Thoracic aorta (tissue), 2 donors: ENCODE results near the gene ADGRG3. TPM values are rescaled to one million over a fixed set of nuclear protein-coding genes. Genes with fewer than 3 reads are reported as not detected.

Experiments
- ATAC-seq: fragments of 150-250 bp; one replicate; pipeline ENCODE4 v1.8.0; 2017; ENCODE audit warnings: low read depth; ENCODE audit not compliant: insufficient number of reproducible peaks, low FRiP score
- DNase-seq: peaks from one replicate; pipeline ENCODE4 v3.0.0-alpha.2; 2020; ENCODE audit warnings: low spot score
- H3K27ac ChIP-seq, 2 donors: fragments of 200-600 bp; sonication (generic); 1 replicate in 1 of 2; 2 replicates in 1 of 2; pipeline ENCODE4 v1.5.1; 2016; ENCODE audit warnings: mild to moderate bottlenecking in 2 of 2, moderate library complexity in 2 of 2
- H3K27me3 ChIP-seq: fragments of 200-600 bp; sonication (generic); replicated peaks from 2 replicates; pipeline ENCODE4 v1.6.0; 2016; ENCODE audit warnings: mild to moderate bottlenecking; ENCODE audit not compliant: insufficient read depth
- H3K36me3 ChIP-seq: fragments of 200-600 bp; sonication (generic); one replicate; pipeline ENCODE4 v1.5.1; 2016
- H3K4me1 ChIP-seq, 2 donors: fragments of 200-600 bp; sonication (generic); 1 replicate in 1 of 2; 2 replicates in 1 of 2; pipeline versions ENCODE4 v1.5.1 to v1.6.0; 2016; ENCODE audit warnings: low read depth in 2 of 2, mild to moderate bottlenecking in 1 of 2; ENCODE audit not compliant: control insufficient read depth in 1 of 2
- H3K4me3 ChIP-seq: fragments of 200-600 bp; sonication (generic); 2 replicates; pipeline ENCODE4 v1.5.1; 2016; ENCODE audit warnings: mild to moderate bottlenecking
- H3K9me3 ChIP-seq: fragments of 200-600 bp; sonication (generic); 2 replicates; pipeline ENCODE4 v1.5.1; 2016
- total RNA-seq, 2 donors: library from RNA; depleted of rRNA; stranded (reverse); fragments of >200 nt; gene quantifications; one replicate each; pipeline versions ENCODE4 v1.1.0 to v1.2.3, GENCODE V29; 2016
- TF ChIP-seq, protein P1 (sequence below): fragments of 200-600 bp; sonication (generic); IDR thresholded peaks from one replicate; pipeline ENCODE4 v1.5.1; 2019; ENCODE audit warnings: antibody characterized with exemption

ADGRG3 gene
- total RNA-seq, 2 donors from 2014 or later, result 0.41 to 5.1 TPM

DNA sequence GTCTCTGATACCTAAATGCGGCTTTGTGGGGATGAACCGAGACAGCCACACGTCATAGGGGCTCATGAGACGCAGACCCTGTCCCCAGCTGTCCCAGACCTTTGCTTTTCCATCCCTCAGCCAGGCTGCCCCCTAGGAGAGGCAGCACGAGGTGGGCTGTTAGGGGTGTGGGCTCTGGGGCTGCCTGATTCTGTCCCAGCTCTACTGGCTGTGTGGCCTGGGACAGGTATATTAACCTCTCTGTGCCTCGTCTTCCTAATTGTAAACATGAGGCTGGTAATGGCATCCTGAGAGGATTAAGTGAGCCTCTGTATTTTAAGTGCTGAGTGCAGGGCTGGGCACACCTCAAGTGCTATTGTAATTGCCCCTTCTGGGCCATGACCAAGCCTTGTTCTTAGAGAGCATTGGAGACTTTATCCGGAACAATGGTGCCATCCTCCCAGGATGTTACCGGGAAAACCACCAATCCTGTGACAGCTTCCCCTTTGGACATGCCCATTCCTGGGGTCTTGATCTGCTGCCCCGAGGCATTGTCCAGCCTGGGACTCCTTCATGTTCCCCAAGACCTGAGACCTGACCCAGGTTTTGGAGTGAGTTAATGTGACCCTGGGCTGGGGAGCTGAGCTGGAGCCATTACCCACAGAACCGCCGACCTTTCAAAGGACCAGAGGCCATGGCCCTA, 34.6 kb upstream of the ADGRG3 start:
- H3K36me3 ChIP-seq, result no peaks in the 10 kb centered on the region
- H3K27ac ChIP-seq, result no peak overlapping the region
- peaks cover 0 to 21% of the 10 kb centered on the region in 2 donors for H3K4me1 ChIP-seq
- H3K4me3 ChIP-seq, result no peak overlapping the region
- DNase-seq, result no peak
- no peak for ATAC-seq
- no peaks in the 10 kb centered on the region for H3K27me3 ChIP-seq
- H3K9me3 ChIP-seq, result no peaks in the 10 kb centered on the region
- TF ChIP-seq, protein P1, sequence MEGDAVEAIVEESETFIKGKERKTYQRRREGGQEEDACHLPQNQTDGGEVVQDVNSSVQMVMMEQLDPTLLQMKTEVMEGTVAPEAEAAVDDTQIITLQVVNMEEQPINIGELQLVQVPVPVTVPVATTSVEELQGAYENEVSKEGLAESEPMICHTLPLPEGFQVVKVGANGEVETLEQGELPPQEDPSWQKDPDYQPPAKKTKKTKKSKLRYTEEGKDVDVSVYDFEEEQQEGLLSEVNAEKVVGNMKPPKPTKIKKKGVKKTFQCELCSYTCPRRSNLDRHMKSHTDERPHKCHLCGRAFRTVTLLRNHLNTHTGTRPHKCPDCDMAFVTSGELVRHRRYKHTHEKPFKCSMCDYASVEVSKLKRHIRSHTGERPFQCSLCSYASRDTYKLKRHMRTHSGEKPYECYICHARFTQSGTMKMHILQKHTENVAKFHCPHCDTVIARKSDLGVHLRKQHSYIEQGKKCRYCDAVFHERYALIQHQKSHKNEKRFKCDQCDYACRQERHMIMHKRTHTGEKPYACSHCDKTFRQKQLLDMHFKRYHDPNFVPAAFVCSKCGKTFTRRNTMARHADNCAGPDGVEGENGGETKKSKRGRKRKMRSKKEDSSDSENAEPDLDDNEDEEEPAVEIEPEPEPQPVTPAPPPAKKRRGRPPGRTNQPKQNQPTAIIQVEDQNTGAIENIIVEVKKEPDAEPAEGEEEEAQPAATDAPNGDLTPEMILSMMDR, result no peak

DNA sequence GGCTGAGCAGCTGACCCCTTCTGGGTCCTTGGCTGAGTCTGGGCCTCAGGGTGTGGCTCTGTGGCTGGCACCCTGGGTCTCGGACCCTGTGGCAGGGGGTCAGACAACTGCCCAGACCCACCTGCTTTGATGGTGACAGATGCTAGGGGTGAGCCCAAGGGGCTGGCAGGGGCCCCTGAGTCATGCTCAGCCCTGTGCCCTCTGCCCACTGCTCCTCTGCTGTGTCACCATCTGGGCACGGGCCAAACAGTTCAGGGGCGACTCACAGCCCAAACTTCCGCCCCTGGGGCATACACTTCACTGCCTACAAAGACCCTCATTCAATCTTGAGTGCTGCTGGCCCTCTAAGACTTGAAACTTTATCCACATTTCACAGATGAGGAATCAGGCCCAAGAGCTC, 33.9 kb upstream of the ADGRG3 start:
- Histone ChIP-seq H3K27ac (no peak overlapping the region), H3K4me1 (peaks cover 0 to 26% of the 10 kb centered on the region in 2 donors), H3K9me3 (no peaks in the 10 kb centered on the region), H3K27me3 (no peaks in the 10 kb centered on the region), H3K4me3 (no peak overlapping the region), H3K36me3 (no peaks in the 10 kb centered on the region)
- DNase-seq (no peak), ATAC-seq (no peak)
- TF ChIP-seq, protein P1, result no peak

DNA sequence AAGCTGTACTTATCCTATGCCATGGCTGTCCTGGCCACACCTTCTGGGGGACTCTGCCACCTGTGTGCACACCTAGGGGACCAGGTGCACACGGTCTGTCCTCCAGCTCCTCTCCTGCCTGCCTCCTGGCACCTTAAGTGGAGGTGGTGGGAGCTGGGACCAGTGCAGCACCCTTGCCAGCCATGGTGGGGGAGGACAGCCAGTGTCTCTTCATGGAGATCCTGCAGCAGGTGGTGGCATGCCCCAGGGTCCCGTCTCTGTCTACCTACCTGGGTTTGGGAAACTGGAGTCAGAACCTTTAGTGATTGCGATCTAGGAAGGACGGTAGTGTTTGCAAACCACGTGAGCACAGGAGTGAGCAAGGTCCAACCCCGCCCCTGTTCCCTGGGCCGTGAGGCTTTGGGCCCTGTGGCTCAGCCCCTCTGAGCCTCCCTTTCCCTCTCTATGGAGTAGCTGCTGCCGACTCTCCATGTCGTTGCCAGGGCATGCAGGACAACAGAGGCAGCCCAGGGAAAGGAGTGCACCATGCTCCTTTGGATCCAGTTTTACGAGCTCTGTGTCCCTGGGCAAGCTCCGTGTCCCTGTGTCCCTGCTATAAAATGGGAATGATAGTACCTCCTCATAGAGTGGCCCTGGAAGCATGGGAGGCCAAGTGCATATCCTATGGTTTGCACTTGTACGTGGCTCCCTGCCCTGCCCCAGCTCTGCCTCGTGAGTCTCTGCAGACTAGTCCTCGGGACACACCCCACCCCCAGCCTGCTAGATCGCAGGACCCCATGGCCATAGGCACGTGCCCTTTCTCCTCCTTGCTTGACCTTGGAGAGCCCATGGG, 32.6 kb upstream of the ADGRG3 start:
- ATAC-seq (no peak), DNase-seq (no peak)
- no peaks in the 10 kb centered on the region for H3K9me3 ChIP-seq
- TF ChIP-seq, protein P1, result no peak
- H3K4me1 ChIP-seq, result peaks cover 0 to 27% of the 10 kb centered on the region in 2 donors
- H3K27ac ChIP-seq, result no peak overlapping the region
- H3K4me3 ChIP-seq, result no peak overlapping the region
- H3K36me3 ChIP-seq, result no peaks in the 10 kb centered on the region
- H3K27me3 ChIP-seq, result no peaks in the 10 kb centered on the region

DNA sequence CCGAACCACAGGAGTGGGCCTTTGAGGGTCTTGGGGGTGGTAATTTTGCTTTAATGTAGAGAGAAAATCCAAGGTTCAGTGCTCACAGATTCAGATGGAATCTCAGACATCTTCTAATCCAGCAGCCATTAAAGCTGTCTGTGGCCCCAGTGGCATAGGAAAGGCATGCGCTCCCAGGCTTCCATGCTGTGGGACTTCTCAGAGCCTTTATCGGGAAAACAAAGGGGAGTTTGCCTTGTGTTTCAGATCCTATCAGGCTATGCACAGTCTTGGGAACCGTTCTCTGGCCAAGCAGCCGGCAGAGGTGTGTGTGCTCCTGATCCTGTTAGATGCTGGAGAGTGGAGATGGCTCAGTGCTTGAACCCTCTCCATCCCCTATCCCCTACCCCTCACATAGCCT, 31.9 kb upstream of the ADGRG3 start:
- no peak for DNase-seq
- Histone ChIP-seq H3K4me1 (peaks cover 0 to 27% of the 10 kb centered on the region in 2 donors), H3K4me3 (no peak overlapping the region), H3K27ac (no peak overlapping the region), H3K27me3 (no peaks in the 10 kb centered on the region), H3K9me3 (no peaks in the 10 kb centered on the region), H3K36me3 (no peaks in the 10 kb centered on the region)
- ATAC-seq, result no peak
- TF ChIP-seq, protein P1, result no peak

DNA sequence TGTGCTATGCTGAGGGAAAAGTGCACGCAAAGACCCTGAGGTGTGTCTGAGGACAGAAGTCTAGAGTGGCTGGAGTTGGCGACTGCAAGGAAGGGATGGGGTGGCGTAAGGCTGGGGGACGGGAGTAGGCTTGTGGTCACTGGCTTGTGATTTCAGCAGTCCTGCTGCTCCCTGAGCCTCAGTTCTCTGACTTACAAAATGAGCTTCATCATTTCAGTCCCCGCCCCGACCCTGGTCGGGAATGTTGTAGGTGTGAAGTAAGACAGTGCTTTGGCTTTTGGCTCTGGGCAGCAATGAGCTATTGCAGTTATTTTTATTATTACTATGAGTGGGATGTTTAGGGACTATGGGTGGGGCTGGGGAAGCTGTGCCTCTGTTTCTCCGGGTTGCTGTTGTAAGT, 31.1 kb upstream of the ADGRG3 start:
- peak overlapping the region in 1 of 2 donors; percentile 0 for H3K27ac ChIP-seq
- no peaks in the 10 kb centered on the region for H3K36me3 ChIP-seq
- DNase-seq, result no peak
- no peak for ATAC-seq
- no peaks in the 10 kb centered on the region for H3K27me3 ChIP-seq
- H3K4me3 ChIP-seq, result no peak overlapping the region
- no peaks in the 10 kb centered on the region for H3K9me3 ChIP-seq
- peaks cover 0 to 27% of the 10 kb centered on the region in 2 donors for H3K4me1 ChIP-seq
- TF ChIP-seq, protein P1, result no peak
